AG08396 (cell line): ENCODE data around the gene RRP1B.

ENCODE experiments used
- DNase-seq: peaks from one replicate; pipeline ENCODE4 v3.0.0; 2012; ENCODE audit warnings: low spot score, mixed read lengths

The RRP1B gene

GRCh38 chr21:43740497-43741156 is 81.3 kb downstream of the RRP1B start:
- DNase-seq = peak; percentile 70

- no peak for DNase-seq
These were observed 82.2 kb downstream of the RRP1B start for GRCh38 chr21:43741423-43742096.

DNA sequence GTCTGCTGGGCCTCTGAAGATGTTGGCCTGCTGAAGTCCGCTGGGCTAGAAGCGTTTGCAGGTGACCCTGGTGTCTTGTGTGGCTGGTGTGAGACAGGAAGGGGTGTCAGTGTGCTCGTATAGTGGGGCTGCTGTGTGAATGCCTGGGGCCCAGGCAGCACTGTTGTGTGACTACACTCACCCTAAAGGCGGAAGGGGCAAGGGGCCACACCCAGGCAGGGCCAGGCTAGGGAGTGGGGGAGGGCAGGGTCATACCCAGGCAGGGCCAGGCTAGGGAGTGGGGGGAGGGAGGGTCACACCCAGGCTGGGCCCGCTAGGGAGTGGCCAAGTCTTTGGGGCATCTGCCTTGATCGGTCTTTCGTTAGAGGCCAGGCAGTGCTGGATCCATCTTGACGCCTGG is 84.6 kb downstream of the RRP1B start:
- DNase-seq = no peak

GRCh38 chr21:43744725-43745124 is 85.4 kb downstream of the RRP1B start:
- DNase-seq = no peak
